Muscle layer of colon (tissue), 2 donors: Measurements from ENCODE around the gene RIMKLA.

Experiments used
- H3K27ac ChIP-seq: one replicate; pipeline ENCODE4 v1.7.0; 2013; ENCODE audit warnings: low read depth, mild to moderate bottlenecking, low read length, moderate library complexity
- H3K27me3 ChIP-seq, 2 donors: one replicate each; pipeline ENCODE4 v1.7.0; 2013; ENCODE audit warnings: low read length in 2 of 2, mild to moderate bottlenecking in 2 of 2; ENCODE audit not compliant: insufficient read depth in 2 of 2, control insufficient read depth in 1 of 2
- H3K36me3 ChIP-seq: one replicate; pipeline ENCODE4 v1.7.0; 2013; ENCODE audit warnings: mild to moderate bottlenecking, low read length; ENCODE audit not compliant: insufficient read depth
- H3K4me1 ChIP-seq: one replicate; pipeline ENCODE4 v1.7.0; 2013; ENCODE audit warnings: mild to moderate bottlenecking, low read length; ENCODE audit not compliant: insufficient read depth
- H3K4me3 ChIP-seq, 2 donors: one replicate each; pipeline ENCODE4 v1.7.0; 2013; ENCODE audit warnings: low read length in 2 of 2, low read depth in 1 of 2, mild to moderate bottlenecking in 1 of 2, moderate library complexity in 1 of 2
- H3K9ac ChIP-seq: one replicate; pipeline ENCODE4 v1.7.0; 2013; ENCODE audit warnings: low read length
- H3K9me3 ChIP-seq: one replicate; pipeline ENCODE4 v1.7.0; 2013; ENCODE audit warnings: mild to moderate bottlenecking, low read length
- donor health status: abdominal sarcoma.
- donor health status: Adenocarcinoma of cecum.

RIMKLA gene

DNA sequence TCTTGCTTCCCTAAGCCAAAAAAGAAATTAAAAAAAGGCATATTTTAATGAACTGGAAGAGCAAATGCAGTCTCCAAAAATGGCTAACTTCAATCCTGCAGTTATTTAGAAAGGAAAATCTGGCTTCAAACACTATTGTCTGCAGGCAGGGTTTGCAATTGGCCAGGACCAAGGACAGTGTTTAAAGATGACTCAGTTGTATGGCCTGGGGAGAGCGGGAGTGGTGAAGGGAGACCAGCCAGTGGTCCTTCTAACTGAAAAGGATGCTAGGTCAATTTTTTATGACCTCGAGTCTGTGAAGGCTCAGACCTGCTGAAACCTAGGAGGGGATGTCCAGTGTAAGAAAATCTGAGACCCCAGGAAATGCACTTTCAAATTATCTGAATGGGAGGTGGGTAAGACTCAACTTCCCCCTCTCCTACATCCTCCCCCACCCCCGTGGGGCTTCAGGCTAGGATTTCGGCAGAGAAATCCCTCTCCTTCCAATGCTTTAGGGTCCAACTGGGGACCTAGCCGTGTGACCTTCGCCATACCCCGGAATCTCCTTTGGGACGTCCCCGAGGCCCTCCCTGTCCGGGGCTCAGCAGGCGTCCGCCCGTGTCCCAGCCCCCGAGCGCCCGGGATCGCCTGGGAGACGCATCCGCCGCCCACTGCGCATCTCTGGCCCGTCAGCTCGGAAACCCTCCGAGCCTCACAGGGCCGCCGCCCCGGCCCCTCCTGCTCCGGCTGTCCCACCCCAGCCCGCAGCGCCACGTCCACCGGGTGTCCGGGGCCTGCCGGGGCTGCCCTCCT lies 602 bp upstream of the RIMKLA start:
- Histone ChIP-seq H3K27me3 (no peaks in the 10 kb centered on the region), H3K36me3 (no peaks in the 10 kb centered on the region), H3K4me1 (peaks cover 8% of the 10 kb centered on the region), H3K9ac (no peak overlapping the region), H3K4me3 (peak overlapping the region; percentile 15 to 21), H3K27ac (no peak overlapping the region), H3K9me3 (no peaks in the 10 kb centered on the region)

DNA sequence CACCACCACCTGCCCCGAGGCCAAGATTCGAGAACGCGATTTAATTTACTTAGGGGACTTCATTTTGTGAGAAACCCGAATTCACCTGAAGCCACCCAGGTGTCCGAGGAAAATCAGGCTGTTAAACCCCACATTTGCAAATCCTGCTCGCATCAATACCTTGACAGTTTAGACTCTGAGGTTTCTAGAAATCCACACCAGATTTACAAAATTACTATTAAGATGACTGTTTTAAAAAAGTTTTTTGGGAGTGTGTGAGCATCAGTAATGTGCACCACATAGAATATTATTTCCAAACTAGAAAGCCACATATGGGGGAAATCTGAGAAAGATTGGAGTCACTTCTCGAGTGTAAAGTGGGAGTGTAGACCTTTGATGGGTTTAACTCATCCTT lies 685 bp downstream of the RIMKLA start:
- Histone ChIP-seq H3K4me1 (peaks cover 8% of the 10 kb centered on the region), H3K27ac (no peak overlapping the region), H3K4me3 (peak overlapping the region; percentile 52 to 57), H3K9me3 (no peaks in the 10 kb centered on the region), H3K27me3 (no peaks in the 10 kb centered on the region), H3K36me3 (no peaks in the 10 kb centered on the region), H3K9ac (no peak overlapping the region)

- Histone ChIP-seq H3K27me3 (no peaks in the 10 kb centered on the region), H3K9me3 (no peaks in the 10 kb centered on the region), H3K9ac (no peak overlapping the region), H3K27ac (no peak overlapping the region), H3K4me1 (peaks cover 8% of the 10 kb centered on the region), H3K4me3 (no peak overlapping the region), H3K36me3 (no peaks in the 10 kb centered on the region)
Observed at GRCh38 chr1:42385283-42385682, 4.7 kb downstream of the RIMKLA start.

DNA sequence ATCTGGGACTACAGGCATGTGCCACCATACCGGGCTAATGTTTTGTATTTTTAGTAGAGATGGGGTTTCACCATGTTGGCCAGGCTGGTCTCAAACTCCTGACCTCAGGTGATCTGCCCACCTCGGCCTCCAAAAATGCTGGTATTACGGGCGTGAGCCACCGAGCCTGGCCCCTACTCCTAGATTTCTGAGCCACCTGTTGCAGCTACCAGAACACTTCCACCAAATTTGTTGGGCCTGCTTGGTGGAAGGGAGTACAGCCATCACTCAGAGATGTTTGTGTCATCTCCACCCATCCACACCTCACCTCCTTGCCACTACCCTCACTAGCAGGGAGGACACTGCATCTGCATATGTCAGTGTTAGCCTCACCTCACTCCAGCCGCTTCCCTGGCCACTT lies 5.5 kb downstream of the RIMKLA start:
- no peaks in the 10 kb centered on the region for H3K36me3 ChIP-seq
- no peak overlapping the region for H3K4me3 ChIP-seq
- H3K9ac ChIP-seq: no peak overlapping the region
- H3K27ac ChIP-seq: no peak overlapping the region
- H3K27me3 ChIP-seq: no peaks in the 10 kb centered on the region
- H3K4me1 ChIP-seq: peaks cover 7% of the 10 kb centered on the region
- no peaks in the 10 kb centered on the region for H3K9me3 ChIP-seq

DNA sequence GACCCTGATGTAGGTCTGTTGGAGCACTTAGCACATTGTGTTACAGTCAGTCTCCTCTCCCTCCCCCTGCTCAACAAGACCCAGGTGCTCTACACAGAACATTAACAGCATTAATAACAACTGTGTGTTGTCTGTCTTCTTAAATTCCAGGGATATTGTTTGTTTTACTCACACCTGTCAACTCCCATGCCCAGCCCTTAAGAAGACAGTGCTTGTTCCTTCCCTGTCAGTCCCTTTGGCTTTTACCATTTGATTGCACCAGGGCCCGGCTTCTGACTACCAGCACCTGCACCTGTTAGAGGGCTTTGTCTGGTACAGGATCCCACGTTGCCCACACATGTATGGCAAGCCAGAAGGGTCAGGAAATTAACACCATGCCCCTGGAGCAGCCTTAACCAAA lies 11.7 kb downstream of the RIMKLA start:
- Histone ChIP-seq H3K4me1 (no peaks in the 10 kb centered on the region), H3K27ac (no peak overlapping the region), H3K4me3 (no peak overlapping the region), H3K9ac (no peak overlapping the region), H3K9me3 (no peaks in the 10 kb centered on the region), H3K27me3 (no peaks in the 10 kb centered on the region), H3K36me3 (no peaks in the 10 kb centered on the region)

- no peaks in the 10 kb centered on the region for H3K9me3 ChIP-seq
- H3K4me1 ChIP-seq: no peaks in the 10 kb centered on the region
- no peak overlapping the region for H3K4me3 ChIP-seq
- H3K27ac ChIP-seq: no peak overlapping the region
- no peaks in the 10 kb centered on the region for H3K27me3 ChIP-seq
- no peaks in the 10 kb centered on the region for H3K36me3 ChIP-seq
- no peak overlapping the region for H3K9ac ChIP-seq
Observed at GRCh38 chr1:42392967-42393848, 12.6 kb downstream of the RIMKLA start.

DNA sequence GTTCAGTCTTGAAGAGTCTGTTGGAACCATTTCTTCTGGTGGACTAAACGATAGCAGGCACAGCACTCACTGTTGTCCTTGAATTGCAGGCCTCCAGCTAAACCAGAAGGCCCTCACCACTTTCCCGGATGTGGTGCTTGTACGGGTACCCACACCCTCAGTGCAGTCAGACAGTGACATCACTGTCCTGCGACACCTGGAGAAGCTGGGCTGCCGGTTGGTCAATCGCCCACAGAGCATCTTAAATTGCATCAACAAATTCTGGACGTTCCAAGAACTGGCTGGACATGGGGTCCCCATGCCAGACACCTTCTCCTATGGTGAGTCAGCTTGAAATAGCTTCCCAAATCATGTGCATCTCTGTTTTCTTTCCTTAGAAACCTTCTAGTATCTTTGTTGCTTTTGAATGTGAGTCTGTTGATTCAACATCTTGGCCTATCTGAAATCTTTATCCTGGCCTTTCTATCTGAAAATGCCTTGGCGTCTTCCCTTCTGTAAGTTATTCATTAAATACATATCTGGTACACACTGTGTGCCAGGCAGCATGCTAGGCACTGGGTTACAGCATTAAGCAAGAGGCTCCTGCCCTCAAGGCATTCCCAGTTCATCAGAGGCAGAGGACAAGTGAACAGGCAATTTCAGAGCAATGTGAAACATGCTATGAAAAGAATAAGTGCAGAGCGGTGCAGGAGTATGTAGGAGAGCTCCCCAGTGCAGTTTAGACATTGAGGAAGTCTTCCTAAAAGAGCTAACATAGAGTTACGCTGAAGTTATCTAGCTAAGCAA lies 18.9 kb downstream of the RIMKLA start:
- no peaks in the 10 kb centered on the region for H3K36me3 ChIP-seq
- H3K9me3 ChIP-seq: no peaks in the 10 kb centered on the region
- H3K4me3 ChIP-seq: no peak overlapping the region
- no peak overlapping the region for H3K27ac ChIP-seq
- H3K27me3 ChIP-seq: no peaks in the 10 kb centered on the region
- H3K9ac ChIP-seq: no peak overlapping the region
- H3K4me1 ChIP-seq: no peaks in the 10 kb centered on the region

- Histone ChIP-seq H3K4me1 (no peaks in the 10 kb centered on the region), H3K4me3 (no peak overlapping the region), H3K27me3 (no peaks in the 10 kb centered on the region), H3K27ac (no peak overlapping the region), H3K9me3 (no peaks in the 10 kb centered on the region), H3K36me3 (no peaks in the 10 kb centered on the region), H3K9ac (no peak overlapping the region)
Observed at GRCh38 chr1:42403880-42404400, 23.3 kb downstream of the RIMKLA start.

GRCh38 chr1:42414551-42415496 lies 34.2 kb downstream of the RIMKLA start:
- peaks cover 10% of the 10 kb centered on the region for H3K4me1 ChIP-seq
- no peaks in the 10 kb centered on the region for H3K36me3 ChIP-seq
- H3K27ac ChIP-seq: no peak overlapping the region
- no peaks in the 10 kb centered on the region for H3K9me3 ChIP-seq
- no peak overlapping the region for H3K4me3 ChIP-seq
- H3K9ac ChIP-seq: no peak overlapping the region
- H3K27me3 ChIP-seq: no peaks in the 10 kb centered on the region

- no peak overlapping the region for H3K9ac ChIP-seq
- H3K9me3 ChIP-seq: no peaks in the 10 kb centered on the region
- no peak overlapping the region for H3K4me3 ChIP-seq
- no peak overlapping the region for H3K27ac ChIP-seq
- peaks cover 28% of the 10 kb centered on the region for H3K4me1 ChIP-seq
- no peaks in the 10 kb centered on the region for H3K27me3 ChIP-seq
- H3K36me3 ChIP-seq: no peaks in the 10 kb centered on the region
Observed at GRCh38 chr1:42417166-42417565, 36.6 kb downstream of the RIMKLA start.
